Peyer's patch (tissue), 4 donors: ENCODE results near the gene PLPP7.

Source experiments
- POLR2A ChIP-seq, 2 donors: fragments of 450-650 bp; IDR thresholded peaks; one replicate each; pipeline ENCODE4 v1.5.1; 2017; ENCODE audit warnings: antibody characterized with exemption in 2 of 2, mild to moderate bottlenecking in 2 of 2, moderate library complexity in 2 of 2
- TF ChIP-seq, protein P1 (sequence below), 6 experiments: fragments of 450-650 bp in 4 of 6; fragments of 200-600 bp in 2 of 6; sonication (generic) in 1 of 6; IDR thresholded peaks; one replicate each; pipeline ENCODE4 v1.5.1; 2017 to 2019; ENCODE audit warnings: antibody characterized with exemption in 6 of 6, mild to moderate bottlenecking in 3 of 6, moderate library complexity in 1 of 6

DNA sequence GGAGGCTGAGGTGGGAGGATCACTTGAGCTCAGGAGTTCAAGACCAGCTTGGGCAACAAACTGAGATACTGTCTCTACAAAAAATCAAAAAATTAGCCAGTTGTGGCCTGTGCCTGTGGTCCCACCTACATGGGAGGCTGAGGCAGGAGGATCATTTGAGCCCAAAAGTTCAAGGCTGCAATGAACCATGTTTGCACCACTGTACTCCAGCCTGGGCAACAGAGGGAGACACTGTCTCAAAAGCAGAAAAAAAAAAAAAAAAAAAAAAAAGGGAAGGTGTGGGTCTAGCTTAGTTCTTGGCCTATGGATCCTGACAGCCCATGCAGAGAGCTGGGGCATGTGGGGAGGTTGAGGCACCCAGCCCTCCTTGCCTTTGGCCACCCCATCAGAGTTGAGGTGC lies 10.9 kb downstream of the PLPP7 start:
- TF ChIP-seq, protein P1, sequence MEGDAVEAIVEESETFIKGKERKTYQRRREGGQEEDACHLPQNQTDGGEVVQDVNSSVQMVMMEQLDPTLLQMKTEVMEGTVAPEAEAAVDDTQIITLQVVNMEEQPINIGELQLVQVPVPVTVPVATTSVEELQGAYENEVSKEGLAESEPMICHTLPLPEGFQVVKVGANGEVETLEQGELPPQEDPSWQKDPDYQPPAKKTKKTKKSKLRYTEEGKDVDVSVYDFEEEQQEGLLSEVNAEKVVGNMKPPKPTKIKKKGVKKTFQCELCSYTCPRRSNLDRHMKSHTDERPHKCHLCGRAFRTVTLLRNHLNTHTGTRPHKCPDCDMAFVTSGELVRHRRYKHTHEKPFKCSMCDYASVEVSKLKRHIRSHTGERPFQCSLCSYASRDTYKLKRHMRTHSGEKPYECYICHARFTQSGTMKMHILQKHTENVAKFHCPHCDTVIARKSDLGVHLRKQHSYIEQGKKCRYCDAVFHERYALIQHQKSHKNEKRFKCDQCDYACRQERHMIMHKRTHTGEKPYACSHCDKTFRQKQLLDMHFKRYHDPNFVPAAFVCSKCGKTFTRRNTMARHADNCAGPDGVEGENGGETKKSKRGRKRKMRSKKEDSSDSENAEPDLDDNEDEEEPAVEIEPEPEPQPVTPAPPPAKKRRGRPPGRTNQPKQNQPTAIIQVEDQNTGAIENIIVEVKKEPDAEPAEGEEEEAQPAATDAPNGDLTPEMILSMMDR (IDR thresholded peaks at IDR 0.05), result no peak
- TF ChIP-seq POLR2A (IDR thresholded peaks at IDR 0.05), result no peak
